Adrenal gland (tissue), 12 donors: ENCODE results near the gene TRIM62. TPM values are rescaled to one million over a fixed set of nuclear protein-coding genes. Genes with fewer than 3 reads are reported as not detected.
A peak's percentile ranks its signal among the peaks of the same experiment; 100 is the strongest.

Source experiments
- DNase-seq, 7 donors: peaks; one replicate each; pipeline ENCODE4 v3.0.0-alpha.2; 2019 to 2020
- H3K27ac ChIP-seq, 5 donors: fragments of 200-600 bp; sonication (generic) in 4 of 5; 1 replicate in 3 of 5; 2 replicates in 2 of 5; pipeline versions ENCODE4 v1.5.1 to v1.8.0; 2016 to 2020; ENCODE audit warnings: mild to moderate bottlenecking in 1 of 5
- H3K27me3 ChIP-seq: fragments of 200-600 bp; 2 replicates; pipeline ENCODE4 v1.8.0; 2021
- H3K36me3 ChIP-seq, 2 donors: fragments of 200-600 bp; replicated peaks in 1 of 2; 1 replicate in 1 of 2; 2 replicates in 1 of 2; pipeline versions ENCODE4 v1.5.1 to v1.8.0; 2018 to 2022
- H3K4me1 ChIP-seq, 2 donors: fragments of 200-600 bp; replicated peaks in 1 of 2; 1 replicate in 1 of 2; 2 replicates in 1 of 2; pipeline versions ENCODE4 v1.5.1 to v1.8.0; 2018 to 2021
- H3K4me3 ChIP-seq, 4 donors: fragments of 200-600 bp; sonication (generic) in 3 of 4; one replicate each; pipeline ENCODE4 v1.5.1; 2016 to 2018
- H3K9me3 ChIP-seq, 3 donors: fragments of 200-600 bp; sonication (generic) in 1 of 3; replicated peaks in 1 of 3; 1 replicate in 2 of 3; 2 replicates in 1 of 3; pipeline versions ENCODE4 v1.5.1 to v1.8.0; 2016 to 2021
- CTCF ChIP-seq, 6 experiments: fragments of 450-650 bp in 4 of 6; fragments of 200-600 bp in 2 of 6; sonication (generic) in 1 of 6; IDR thresholded peaks; 1 replicate in 5 of 6; 2 replicates in 1 of 6; pipeline versions ENCODE4 v1.5.1 to v1.8.0; 2016 to 2021; ENCODE audit warnings: antibody characterized with exemption in 6 of 6, mild to moderate bottlenecking in 2 of 6, moderate library complexity in 1 of 6
- POLR2A ChIP-seq, 2 donors: fragments of 450-650 bp; IDR thresholded peaks; one replicate each; pipeline ENCODE4 v1.6.1; 2017; ENCODE audit warnings: antibody characterized with exemption in 2 of 2, mild to moderate bottlenecking in 2 of 2, moderate library complexity in 1 of 2
- WGBS, 4 donors: extraction: QIAGEN DNeasy Blood & Tissue Kit in 2 of 4; methylation state at CpG; one replicate each; pipeline versions ENCODE4 v1.1.5 to v1.1.7; 2013 to 2017; 5-methylcytosine and 5-hydroxymethylcytosine counted together
- intact Hi-C, 2 donors: fragments of 100-400 bp; cut with DNase I; formaldehyde crosslinking; loops; one replicate each; pipeline versions ENCODE4 v1.14.1 to v1.15.0; 2022 to 2023
- polyA plus RNA-seq, 3 donors: library from polyadenylated mRNA; stranded (reverse); fragments of 200-250 nt in 2 of 3; fragments of 350-450 nt in 1 of 3; fragmentation: Illumina TruSeq in 1 of 3; extraction: RNeasy Lipid Tissue Mini Kit (QIAGEN cat#74804) in 1 of 3; gene quantifications; one replicate each; pipeline ENCODE4 v1.2.3, GENCODE V29; 2013 to 2014
- total RNA-seq, 9 donors: library from RNA; depleted of rRNA in 4 of 9; stranded (reverse); fragments of >200 nt in 4 of 9; fragments of 120-200 nt in 1 of 9; fragmentation: NEBNext Ultra II Directional in 1 of 9; extraction: Animal tissue kit (Norgen Biotek cat#: 25700) in 1 of 9; gene quantifications; one replicate each; pipeline versions ENCODE4 v1.1.0 to v1.2.4, GENCODE V29; 2013 to 2023
- donor health status: healthy with polysubstance abuse.
- donor health status: Bipolar disorder and iron deficiency.
- donor health status: DM: yes; HTN: yes; CAD: no.
- donor health status: DM: no; HTN: no; CAD: no.
- donor health status: DM: no; HTN: no; CAD: no.
- donor health status: DM: yes; HTN: yes; CAD: no.

TRIM62 gene
- total and polyA plus RNA-seq, 12 donors, result 3.7 to 19.5 (median 10.0) TPM

- H3K4me3 ChIP-seq, result no peak overlapping the region
- H3K4me1 ChIP-seq, result peaks cover 0 to 4% of the 10 kb centered on the region in 2 donors
- WGBS, 4 donors, result 70 to 100% (median 75%) methylated on average over 3 of the region's 3 CpGs
- H3K36me3 ChIP-seq, result peaks cover 0 to 25% of the 10 kb centered on the region in 2 donors
- intact Hi-C loops, result no loop called here
- TF ChIP-seq CTCF (IDR thresholded peaks at IDR 0.05) (no peak), POLR2A (IDR thresholded peaks at IDR 0.05) (no peak)
- no peaks in the 10 kb centered on the region for H3K9me3 ChIP-seq
- H3K27ac ChIP-seq, result no peak overlapping the region
- no peaks in the 10 kb centered on the region for H3K27me3 ChIP-seq
- DNase-seq, result no peak
Measured at GRCh38 chr1:33146003-33146402, 35.8 kb downstream of the TRIM62 start.

GRCh38 chr1:33143698-33144097 lies 38.1 kb downstream of the TRIM62 start:
- no peak for TF ChIP-seq POLR2A (IDR thresholded peaks at IDR 0.05)
- peaks cover 0 to 4% of the 10 kb centered on the region in 2 donors for H3K4me1 ChIP-seq
- WGBS, 4 donors, result 73 to 89% (median 84%) methylated on average over 2 of the region's 2 CpGs
- H3K9me3 ChIP-seq, result no peaks in the 10 kb centered on the region
- H3K27ac ChIP-seq, result peak overlapping the region in 1 of 5 donors; percentile 25
- no peaks in the 10 kb centered on the region for H3K27me3 ChIP-seq
- peaks cover 0 to 22% of the 10 kb centered on the region in 2 donors for H3K36me3 ChIP-seq
- no peak overlapping the region for H3K4me3 ChIP-seq
- DNase-seq, result no peak
- intact Hi-C loops, result no loop called here

- 74 to 80% (median 76%) methylated on average over 4 of the region's 4 CpGs for WGBS, 4 donors
- Histone ChIP-seq H3K27ac (peak overlapping the region in 2 of 5 donors; percentile 3 to 25), H3K36me3 (peaks cover 0 to 22% of the 10 kb centered on the region in 2 donors), H3K4me3 (no peak overlapping the region), H3K4me1 (peaks cover 0 to 4% of the 10 kb centered on the region in 2 donors), H3K27me3 (no peaks in the 10 kb centered on the region), H3K9me3 (no peaks in the 10 kb centered on the region)
- no peak for DNase-seq
- intact Hi-C loops, result no loop called here
- no peak for TF ChIP-seq CTCF (IDR thresholded peaks at IDR 0.05)
- TF ChIP-seq POLR2A (IDR thresholded peaks at IDR 0.05), result no peak
Measured at GRCh38 chr1:33143176-33143575, 38.7 kb downstream of the TRIM62 start.

GRCh38 chr1:33142483-33143064 lies 39.3 kb downstream of the TRIM62 start:
- WGBS, 4 donors, result 63 to 79% (median 68%) methylated on average over 7 of the region's 7 CpGs

More at GRCh38 chr1:33142483-33143064, 39.3 kb downstream of the TRIM62 start:
- Histone ChIP-seq H3K4me3 (no peak overlapping the region), H3K9me3 (no peaks in the 10 kb centered on the region), H3K27ac (peak overlapping the region in 2 of 5 donors; percentile 3 to 54), H3K27me3 (no peaks in the 10 kb centered on the region), H3K36me3 (peaks cover 0 to 21% of the 10 kb centered on the region in 2 donors), H3K4me1 (peaks cover 0 to 4% of the 10 kb centered on the region in 2 donors)
- intact Hi-C loops, result no loop called here
- no peak for TF ChIP-seq CTCF (IDR thresholded peaks at IDR 0.05)
- TF ChIP-seq POLR2A (IDR thresholded peaks at IDR 0.05), result no peak
- peak in 2 of 7 donors; percentile 32 to 65 for DNase-seq
